NAMALWA (cell line): Measurements from ENCODE around the gene CBFA2T3.

Experiments used
- DNase-seq: peaks from one replicate; pipeline ENCODE4 v3.0.0-alpha.2; 2015; ENCODE audit warnings: low spot score

CBFA2T3 gene

DNA sequence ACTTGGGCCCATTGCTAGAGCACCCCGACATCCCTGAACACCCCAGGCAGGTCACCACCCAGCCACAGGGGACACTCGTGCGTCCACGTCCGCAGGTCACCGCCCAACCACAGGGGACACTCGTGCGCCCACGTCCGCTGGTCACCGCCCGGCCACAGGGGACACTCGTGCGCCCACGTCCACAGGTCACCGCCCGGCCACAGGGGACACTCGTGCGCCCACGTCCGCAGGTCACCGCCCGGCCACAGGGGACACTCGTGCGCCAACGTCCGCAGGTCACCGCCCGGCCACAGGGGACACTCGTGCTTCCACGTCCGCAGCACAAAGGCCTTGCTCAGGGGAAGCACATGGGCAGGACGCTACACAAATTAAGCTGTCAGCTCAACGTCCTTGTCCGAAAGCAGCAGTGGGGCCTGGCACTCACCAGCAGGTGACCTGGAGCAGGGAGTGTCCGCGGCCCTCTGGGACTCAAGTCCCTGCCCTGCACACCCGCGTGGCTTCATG is 137.9 kb downstream of the CBFA2T3 start:
- no peak for DNase-seq

DNA sequence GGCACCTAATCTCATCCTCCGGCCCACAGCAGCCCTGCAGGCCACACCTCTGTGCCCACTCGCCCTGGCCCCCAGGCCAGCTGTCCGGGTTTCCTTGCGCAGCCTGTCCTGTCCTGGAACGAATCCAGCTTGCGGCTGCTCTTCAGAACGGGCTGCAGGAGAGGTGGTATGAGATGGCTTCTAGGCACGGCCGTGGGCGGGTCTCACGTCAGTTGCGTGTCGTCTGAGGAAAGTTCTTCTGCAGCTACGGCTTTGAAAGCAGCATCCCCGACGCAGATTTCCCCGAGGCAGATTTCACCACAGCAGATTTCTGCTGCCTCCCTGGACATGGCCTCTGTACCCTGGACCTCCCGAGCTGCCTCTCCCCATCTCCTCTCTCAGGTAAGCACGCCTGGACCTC is 138.4 kb downstream of the CBFA2T3 start:
- no peak for DNase-seq

DNA sequence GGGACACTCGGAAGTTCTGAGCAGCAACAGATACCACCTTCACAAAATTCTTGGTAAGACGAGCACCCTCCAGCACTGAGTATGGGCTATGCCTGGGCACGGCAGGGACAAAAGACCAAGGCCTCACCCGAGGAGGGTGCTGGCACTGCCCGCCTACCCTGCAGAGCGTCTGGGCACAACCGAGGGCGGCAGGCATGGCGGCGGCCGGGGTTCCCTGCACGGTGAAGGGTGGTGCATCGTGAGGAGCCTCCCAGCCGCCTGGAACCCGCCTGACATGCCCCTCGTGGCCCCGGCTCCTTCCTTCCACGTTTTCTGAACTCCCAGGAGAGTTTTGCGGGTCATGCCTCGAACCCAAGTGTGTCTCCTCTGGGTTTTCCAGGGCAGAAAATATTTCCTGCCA is 139.2 kb downstream of the CBFA2T3 start:
- no peak for DNase-seq

DNA sequence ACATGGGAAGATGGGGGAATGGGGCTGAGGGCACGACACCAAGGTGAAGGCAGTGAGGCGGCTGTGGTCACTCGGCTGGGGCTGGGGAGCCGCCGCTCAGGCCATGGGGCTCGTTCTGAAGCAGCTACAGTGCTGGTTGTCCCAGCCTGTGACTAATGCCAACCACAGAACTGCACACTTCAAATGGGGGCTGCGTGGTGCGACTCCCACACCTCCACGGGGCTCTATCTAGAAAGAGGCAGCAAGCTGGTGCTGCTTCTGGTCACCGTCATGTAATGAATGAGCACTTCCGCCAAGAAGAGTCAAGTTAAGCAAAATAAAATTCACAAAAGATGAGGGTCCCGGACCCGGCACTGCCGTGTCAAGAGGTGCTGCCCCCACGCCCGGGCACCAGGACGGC is 140.2 kb downstream of the CBFA2T3 start:
- DNase-seq, result no peak

DNA sequence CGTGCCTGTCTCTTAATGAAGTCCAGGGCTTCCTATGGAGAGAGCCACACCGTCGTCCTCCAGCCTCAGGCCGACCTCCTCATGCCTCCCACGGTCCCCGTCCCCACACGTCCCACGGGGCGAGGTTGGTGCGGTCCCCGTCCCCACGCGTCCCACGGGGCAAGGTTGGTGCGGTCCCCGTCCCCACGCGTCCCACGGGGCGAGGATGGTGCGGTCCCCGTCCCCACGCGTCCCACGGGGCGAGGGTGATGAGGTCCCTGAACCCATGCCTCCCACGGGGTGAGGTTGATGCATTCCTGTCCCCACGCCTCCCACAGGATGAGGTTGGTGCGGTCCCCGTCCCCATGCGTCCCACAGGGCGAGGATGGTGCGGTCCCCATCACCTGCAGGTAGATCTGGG is 141.2 kb downstream of the CBFA2T3 start:
- DNase-seq, result no peak

DNA sequence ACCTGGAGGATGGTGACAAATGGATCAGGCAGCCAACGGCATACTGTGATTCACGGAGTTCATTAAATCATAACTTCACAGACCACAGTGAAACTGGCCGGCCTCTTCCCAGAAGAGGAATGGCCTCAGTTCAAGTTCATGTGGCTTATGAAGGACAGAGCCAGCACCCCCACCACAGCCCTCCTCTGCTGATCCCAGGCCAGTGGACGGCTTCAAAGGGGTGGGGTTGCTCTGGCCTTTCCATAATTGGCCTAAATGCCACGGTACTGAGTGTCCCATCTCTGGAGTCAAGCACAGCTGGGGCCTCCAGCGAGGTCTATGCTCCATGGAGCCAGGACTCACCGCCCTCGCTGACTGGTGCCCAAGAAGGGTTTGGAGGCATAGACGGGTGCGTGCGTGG is 141.6 kb downstream of the CBFA2T3 start:
- no peak for DNase-seq

DNA sequence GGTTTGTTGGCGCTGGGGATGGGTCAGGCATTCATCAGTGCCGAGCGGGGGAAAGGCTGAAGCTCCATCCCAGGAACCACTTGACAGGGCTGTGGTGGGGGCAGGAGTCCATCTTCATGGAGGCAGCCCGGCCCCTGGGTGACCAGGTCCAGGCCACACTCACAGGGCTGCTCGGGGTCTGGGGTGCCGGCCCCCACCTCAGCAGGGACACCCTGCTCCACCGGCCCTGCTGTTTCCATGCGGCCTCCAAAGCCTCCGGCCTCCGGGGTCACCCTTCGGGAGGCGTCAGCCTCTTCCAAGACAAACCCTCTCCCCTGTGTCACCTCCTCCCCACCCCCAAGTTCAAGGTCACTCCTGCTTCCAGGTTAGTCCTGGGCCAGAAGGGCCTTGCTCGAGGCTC is 142.3 kb downstream of the CBFA2T3 start:
- DNase-seq, result no peak

DNA sequence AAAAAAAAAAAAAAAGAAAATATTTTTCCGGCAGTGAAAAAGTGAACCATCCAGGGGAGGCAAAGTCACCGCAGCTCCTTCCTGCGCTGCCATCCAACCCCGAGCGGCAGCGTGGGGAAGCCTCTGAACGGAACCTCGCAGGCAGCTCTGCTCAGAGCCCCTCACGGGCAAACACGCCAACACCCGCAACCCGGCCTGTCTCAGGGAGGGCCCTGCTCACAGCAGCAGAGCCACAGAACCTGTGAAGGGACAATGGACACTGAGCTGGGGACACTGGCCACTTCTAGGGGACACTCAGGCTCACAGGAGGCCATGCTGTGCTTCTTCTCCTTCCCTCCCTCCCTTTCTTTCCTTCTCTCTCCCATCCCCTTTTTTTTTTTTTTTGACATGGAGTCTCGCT is 143.9 kb downstream of the CBFA2T3 start:
- DNase-seq, result no peak

DNA sequence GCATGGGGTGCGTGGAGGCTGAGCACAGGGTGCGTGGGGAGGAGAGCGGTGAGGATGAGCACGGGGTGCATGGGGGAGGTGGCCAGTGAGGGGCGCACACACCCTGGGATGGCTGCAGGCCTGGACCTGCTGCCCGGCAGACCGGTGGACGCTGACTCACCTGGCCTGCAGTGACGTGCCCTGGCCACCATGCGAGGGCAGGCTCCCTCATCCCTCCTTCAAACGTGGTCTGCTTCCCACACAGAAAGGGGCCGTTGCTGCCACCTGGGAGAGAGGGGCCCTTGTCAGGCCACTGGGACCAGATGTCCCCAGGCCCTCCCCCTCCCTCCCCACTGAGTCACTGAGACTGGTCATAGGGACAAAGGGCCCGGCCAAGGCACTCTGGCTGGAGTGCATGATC is 145.2 kb downstream of the CBFA2T3 start:
- DNase-seq, result no peak

DNA sequence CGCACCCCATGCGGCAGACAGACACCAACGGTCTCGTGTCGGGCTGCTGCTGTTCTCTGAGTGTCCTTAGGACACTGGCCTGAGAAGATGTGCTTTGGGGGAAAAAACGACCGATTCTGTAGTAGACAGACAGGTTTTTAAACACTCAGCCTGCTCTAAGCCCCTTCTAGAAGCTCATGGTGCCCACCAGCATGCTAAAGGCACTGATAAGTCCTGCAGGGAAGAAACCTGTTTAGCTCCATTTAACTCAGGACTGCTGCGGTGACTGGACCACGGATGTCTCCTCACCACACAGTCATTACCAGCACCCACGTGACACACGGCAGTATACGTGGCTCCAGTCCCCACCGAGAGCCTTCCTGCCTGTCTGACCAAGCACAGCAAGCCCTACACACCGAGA is 146.2 kb downstream of the CBFA2T3 start:
- no peak for DNase-seq

DNA sequence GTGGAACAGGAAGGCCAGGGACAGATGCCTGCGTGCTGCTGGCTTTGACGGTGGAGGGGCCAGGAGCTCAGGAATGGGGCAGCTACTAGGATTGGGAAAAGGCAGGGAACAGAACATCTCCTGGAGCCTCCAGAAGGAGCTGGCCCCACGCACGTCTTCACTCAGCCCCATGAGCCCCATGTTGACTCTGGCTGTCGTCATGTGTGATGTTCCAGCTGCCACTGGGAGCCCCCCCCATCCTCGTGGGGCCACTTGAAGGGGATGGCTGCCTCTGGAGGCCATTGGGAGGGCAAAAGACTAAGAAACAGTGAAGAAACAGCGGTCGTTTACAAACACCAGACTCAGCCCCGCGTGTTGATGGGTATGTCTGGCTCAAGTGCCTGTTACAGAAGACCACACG is 146.7 kb downstream of the CBFA2T3 start:
- DNase-seq, result no peak

DNA sequence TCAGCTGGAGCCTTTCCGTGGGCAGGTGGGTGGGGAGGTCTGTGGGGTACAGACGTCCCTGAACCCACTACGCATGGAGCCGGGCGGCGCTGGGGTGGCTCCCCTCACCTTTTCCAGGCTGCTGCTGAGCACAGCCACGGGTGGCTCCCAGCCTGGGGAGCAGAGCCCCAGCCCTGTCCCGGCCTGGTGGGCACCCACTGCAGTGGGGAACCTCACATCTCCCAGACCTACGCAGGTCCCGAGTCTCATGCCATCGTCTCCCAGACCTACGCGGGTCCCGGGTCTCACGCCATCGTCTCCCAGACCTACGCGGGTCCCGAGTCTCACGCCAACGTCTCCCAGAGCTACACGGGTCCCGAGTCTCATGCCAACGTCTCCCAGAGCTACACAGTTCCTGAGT is 148.3 kb downstream of the CBFA2T3 start:
- no peak for DNase-seq

DNA sequence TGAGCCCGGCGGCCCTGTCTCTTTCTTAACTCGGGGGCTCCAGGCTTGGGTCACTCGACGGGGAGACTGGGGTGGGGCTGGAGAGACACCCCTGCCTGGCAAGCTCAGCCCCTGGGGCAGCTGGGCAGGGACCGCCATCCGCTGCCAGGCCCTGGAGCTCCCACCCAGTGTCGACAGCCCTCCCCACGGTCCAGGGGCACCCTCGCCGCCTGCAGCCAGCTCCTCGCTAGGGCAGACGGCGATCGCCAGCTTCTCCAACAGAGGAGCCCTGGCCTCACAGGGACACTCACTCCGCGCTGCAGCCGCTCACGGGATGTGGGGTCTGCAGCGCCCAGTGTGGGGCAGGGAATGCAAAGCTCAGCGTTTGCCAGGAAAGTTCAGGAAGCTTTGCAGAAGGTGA is 149.3 kb downstream of the CBFA2T3 start:
- no peak for DNase-seq

DNA sequence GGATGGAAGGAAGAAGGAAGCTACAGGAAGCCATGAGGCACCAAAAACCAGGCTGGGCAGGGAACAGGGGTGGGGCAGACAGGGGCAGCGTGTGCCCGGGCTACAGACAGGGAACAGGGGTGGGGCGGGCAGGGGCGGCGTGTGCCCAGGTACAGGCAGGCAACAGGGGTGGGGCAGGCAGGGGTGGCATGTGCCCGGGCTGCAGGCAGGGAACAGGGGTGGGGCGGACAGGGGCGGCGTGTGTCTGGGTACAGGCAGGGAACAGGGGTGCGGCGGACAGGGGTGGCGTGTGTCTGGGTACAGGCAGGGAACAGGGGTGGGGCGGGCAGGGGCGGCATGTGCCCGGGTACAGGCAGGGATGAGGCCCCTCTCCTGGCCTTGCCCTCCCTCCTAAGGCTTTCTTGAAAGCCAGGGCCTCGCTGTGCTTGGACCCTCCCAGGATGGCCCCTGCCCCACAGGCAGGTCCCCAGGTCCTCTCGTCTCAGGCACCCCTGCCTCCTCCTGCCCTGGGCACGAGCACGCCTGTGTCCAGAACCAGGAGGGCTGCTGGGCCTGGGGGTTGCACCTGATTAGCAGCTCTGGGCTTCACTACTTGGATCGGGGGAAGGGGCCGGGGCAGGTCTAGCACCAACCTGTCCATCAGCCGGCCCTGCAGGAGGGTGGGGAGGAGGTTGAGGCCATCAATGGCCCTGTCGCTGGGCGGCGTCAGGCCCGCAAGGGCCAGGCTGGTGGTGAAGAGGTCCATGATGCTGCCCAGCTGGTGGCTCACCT is 150.8 kb downstream of the CBFA2T3 start:
- no peak for DNase-seq

DNA sequence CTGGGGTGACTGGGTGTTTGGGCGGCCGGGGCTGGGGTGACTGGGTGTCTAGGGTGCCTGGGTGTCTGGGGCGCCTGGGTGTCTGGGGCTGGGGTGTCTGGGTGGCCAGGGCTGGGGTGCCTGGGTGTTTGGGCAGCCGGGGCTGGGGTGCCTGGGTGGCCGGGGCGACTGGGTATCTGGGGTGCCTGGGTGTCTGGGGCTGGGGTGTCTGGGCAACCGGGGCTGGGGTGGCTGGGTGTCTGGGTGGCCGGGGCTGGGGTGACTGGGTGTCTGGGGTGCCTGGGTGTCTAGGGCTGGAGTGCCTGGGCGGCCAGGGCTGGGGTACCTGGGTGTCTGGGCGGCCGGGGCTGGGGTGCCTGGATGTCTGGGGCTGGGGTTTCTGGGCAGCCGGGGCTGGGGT is 151.9 kb downstream of the CBFA2T3 start:
- no peak for DNase-seq
